H9 (cell line): ENCODE data around the gene TADA2B. TPM values are rescaled to one million over a fixed set of nuclear protein-coding genes. Genes with fewer than 3 reads are reported as not detected.

Experiments
- DNase-seq: peaks from one replicate; pipeline ENCODE4 v3.0.0-alpha.2; 2017
- H2AFZ ChIP-seq: one replicate; pipeline ENCODE4 v1.6.1; 2013; ENCODE audit warnings: mild to moderate bottlenecking, low read length, control low read depth, moderate library complexity
- H2AK5ac ChIP-seq: 2 replicates; pipeline ENCODE4 v1.6.1; 2013; ENCODE audit warnings: low read length, control low read depth, mixed read lengths; ENCODE audit not compliant: insufficient read length
- H2BK120ac ChIP-seq: one replicate; pipeline ENCODE4 v1.6.1; 2013; ENCODE audit warnings: low read depth, mild to moderate bottlenecking, low read length, control low read depth, inconsistent platforms; ENCODE audit not compliant: poor library complexity, severe bottlenecking
- H2BK12ac ChIP-seq: 2 replicates; pipeline ENCODE4 v1.6.1; 2013; ENCODE audit warnings: low read length, control low read depth, mixed read lengths, low read depth; ENCODE audit not compliant: insufficient read length
- H2BK15ac ChIP-seq: 2 replicates; pipeline ENCODE4 v1.6.1; 2013; ENCODE audit warnings: low read depth, low read length, control low read depth
- H2BK20ac ChIP-seq: one replicate; pipeline ENCODE4 v1.6.1; 2013; ENCODE audit warnings: low read depth, mild to moderate bottlenecking, low read length, control low read depth, inconsistent platforms; ENCODE audit not compliant: poor library complexity, severe bottlenecking
- H2BK5ac ChIP-seq: 2 replicates; pipeline ENCODE4 v1.6.1; 2013; ENCODE audit warnings: low read length, control low read depth, mixed read lengths; ENCODE audit not compliant: insufficient read length
- H3K14ac ChIP-seq: 2 replicates; pipeline ENCODE4 v1.6.1; 2013; ENCODE audit warnings: low read length, control low read depth; ENCODE audit not compliant: insufficient read depth
- H3K18ac ChIP-seq: 2 replicates; pipeline ENCODE4 v1.6.1; 2013; ENCODE audit warnings: low read depth, mild to moderate bottlenecking, mixed read lengths, low read length, control low read depth; ENCODE audit not compliant: insufficient read length
- H3K23ac ChIP-seq: 2 replicates; pipeline ENCODE4 v1.6.1; 2013; ENCODE audit warnings: low read length, control low read depth, mixed read lengths, low read depth; ENCODE audit not compliant: insufficient read length
- H3K23me2 ChIP-seq: 2 replicates; pipeline ENCODE4 v1.6.1; 2013; ENCODE audit warnings: low read depth, mild to moderate bottlenecking, mixed read lengths, low read length, control low read depth; ENCODE audit not compliant: insufficient read length, poor library complexity, severe bottlenecking
- H3K27ac ChIP-seq: 2 replicates; pipeline ENCODE4 v1.5.1; 2013; ENCODE audit warnings: low read length, control low read depth, mixed read lengths, low read depth; ENCODE audit not compliant: insufficient read length
- H3K27me3 ChIP-seq: 2 replicates; pipeline ENCODE4 v1.6.1; 2013; ENCODE audit warnings: low read length, control low read depth, inconsistent platforms; ENCODE audit not compliant: insufficient read depth
- H3K4ac ChIP-seq: 2 replicates; pipeline ENCODE4 v1.6.1; 2013; ENCODE audit warnings: low read depth, mild to moderate bottlenecking, control low read depth, inconsistent platforms, low read length, moderate library complexity
- H3K4me1 ChIP-seq: 2 replicates; pipeline ENCODE4 v1.6.1; 2013; ENCODE audit warnings: low read length, control low read depth, inconsistent platforms; ENCODE audit not compliant: insufficient read depth
- H3K4me2 ChIP-seq: 2 replicates; pipeline ENCODE4 v1.6.1; 2013; ENCODE audit warnings: low read length, control low read depth, mixed read lengths; ENCODE audit not compliant: insufficient read length, insufficient read depth
- H3K56ac ChIP-seq: 2 replicates; pipeline ENCODE4 v1.6.1; 2013; ENCODE audit warnings: low read depth, mild to moderate bottlenecking, mixed read lengths, low read length, control low read depth; ENCODE audit not compliant: insufficient read length
- H3K79me1 ChIP-seq: 2 replicates; pipeline ENCODE4 v1.6.1; 2013; ENCODE audit warnings: low read depth, mild to moderate bottlenecking, moderate library complexity, low read length, control low read depth, inconsistent platforms; ENCODE audit not compliant: insufficient read depth, poor library complexity, severe bottlenecking
- H3K79me2 ChIP-seq: 2 replicates; pipeline ENCODE4 v1.6.1; 2013; ENCODE audit warnings: low read length, control low read depth, inconsistent platforms; ENCODE audit not compliant: insufficient read depth
- H3K9ac ChIP-seq: 2 replicates; pipeline ENCODE4 v1.6.1; 2013; ENCODE audit warnings: low read length, control low read depth, mixed read lengths; ENCODE audit not compliant: insufficient read length; ENCODE audit errors: extremely low read depth
- H3K9me3 ChIP-seq: one replicate; pipeline ENCODE4 v1.6.1; 2013; ENCODE audit warnings: low read depth, low read length, inconsistent platforms; ENCODE audit not compliant: control insufficient read depth
- H3T11ph ChIP-seq: one replicate; pipeline ENCODE4 v1.6.1; 2013; ENCODE audit warnings: mild to moderate bottlenecking, low read length, control low read depth, inconsistent platforms
- H4K20me1 ChIP-seq: one replicate; pipeline ENCODE4 v1.6.1; 2013; ENCODE audit not compliant: control insufficient read depth, insufficient read length, insufficient read depth
- H4K5ac ChIP-seq: 2 replicates; pipeline ENCODE4 v1.6.1; 2013; ENCODE audit warnings: low read depth, mild to moderate bottlenecking, mixed read lengths, low read length, control low read depth; ENCODE audit not compliant: insufficient read length
- H4K8ac ChIP-seq: replicated peaks from 2 replicates; pipeline ENCODE4 v1.6.1; 2013; ENCODE audit warnings: low read length, control low read depth, mixed read lengths, low read depth; ENCODE audit not compliant: insufficient read length
- H4K91ac ChIP-seq: 2 replicates; pipeline ENCODE4 v1.6.1; 2013; ENCODE audit warnings: low read depth, mild to moderate bottlenecking, moderate library complexity, mixed read lengths, low read length, control low read depth; ENCODE audit not compliant: insufficient read length
- H3K27ac Mint-ChIP-seq, 3 experiments: 2 replicates in 2 of 3; 3 replicates in 1 of 3; pipeline ENCODE4 v1.8.0; 2020 to 2021; ENCODE audit warnings: mixed read lengths in 3 of 3, mild to moderate bottlenecking in 1 of 3, moderate library complexity in 1 of 3
- H3K27me3 Mint-ChIP-seq: 2 replicates; pipeline ENCODE4 v1.8.0; 2021; ENCODE audit warnings: low read depth, mild to moderate bottlenecking, moderate library complexity, mixed read lengths
- H3K36me3 Mint-ChIP-seq, 3 experiments: 2 replicates in 2 of 3; 3 replicates in 1 of 3; pipeline ENCODE4 v1.8.0; 2020 to 2021; ENCODE audit warnings: low read depth in 3 of 3, mixed read lengths in 3 of 3; ENCODE audit not compliant: insufficient read depth in 1 of 3
- H3K4me1 Mint-ChIP-seq, 2 experiments: 2 replicates each; pipeline ENCODE4 v1.8.0; 2020; ENCODE audit warnings: mixed read lengths in 2 of 2
- H3K4me3 Mint-ChIP-seq, 2 experiments: 2 replicates in 1 of 2; 3 replicates in 1 of 2; pipeline ENCODE4 v1.8.0; 2020 to 2021; ENCODE audit warnings: mild to moderate bottlenecking in 2 of 2, mixed read lengths in 2 of 2, moderate library complexity in 1 of 2
- H3K9me3 Mint-ChIP-seq, 2 experiments: 2 replicates in 1 of 2; 3 replicates in 1 of 2; pipeline ENCODE4 v1.8.0; 2020; ENCODE audit warnings: mild to moderate bottlenecking in 2 of 2, mixed read lengths in 2 of 2, moderate library complexity in 1 of 2
- WGBS: extraction: QIAGEN DNeasy Blood & Tissue Kit; methylation state at CpG from one replicate; pipeline ENCODE4 v1.1.7; 2013; ENCODE audit warnings: missing lambda C conversion rate, low lambda C conversion rate, mixed read lengths; ENCODE audit not compliant: insufficient read length; ENCODE audit errors: extremely low coverage; 5-methylcytosine and 5-hydroxymethylcytosine counted together
- total RNA-seq: library from RNA; stranded (reverse); gene quantifications from 2 replicates; pipeline ENCODE4 v1.2.1, GENCODE V29; 2021
- TF ChIP-seq, protein P1 (sequence below): fragments of 200-600 bp; sonication (generic); conservative IDR thresholded peaks from 3 replicates; pipeline ENCODE4 v1.8.0; 2021; ENCODE audit warnings: antibody characterized with exemption, mild to moderate bottlenecking

Gene TADA2B
- total RNA-seq, 1 experiment from 2014 or later, result 14.0 TPM

DNA sequence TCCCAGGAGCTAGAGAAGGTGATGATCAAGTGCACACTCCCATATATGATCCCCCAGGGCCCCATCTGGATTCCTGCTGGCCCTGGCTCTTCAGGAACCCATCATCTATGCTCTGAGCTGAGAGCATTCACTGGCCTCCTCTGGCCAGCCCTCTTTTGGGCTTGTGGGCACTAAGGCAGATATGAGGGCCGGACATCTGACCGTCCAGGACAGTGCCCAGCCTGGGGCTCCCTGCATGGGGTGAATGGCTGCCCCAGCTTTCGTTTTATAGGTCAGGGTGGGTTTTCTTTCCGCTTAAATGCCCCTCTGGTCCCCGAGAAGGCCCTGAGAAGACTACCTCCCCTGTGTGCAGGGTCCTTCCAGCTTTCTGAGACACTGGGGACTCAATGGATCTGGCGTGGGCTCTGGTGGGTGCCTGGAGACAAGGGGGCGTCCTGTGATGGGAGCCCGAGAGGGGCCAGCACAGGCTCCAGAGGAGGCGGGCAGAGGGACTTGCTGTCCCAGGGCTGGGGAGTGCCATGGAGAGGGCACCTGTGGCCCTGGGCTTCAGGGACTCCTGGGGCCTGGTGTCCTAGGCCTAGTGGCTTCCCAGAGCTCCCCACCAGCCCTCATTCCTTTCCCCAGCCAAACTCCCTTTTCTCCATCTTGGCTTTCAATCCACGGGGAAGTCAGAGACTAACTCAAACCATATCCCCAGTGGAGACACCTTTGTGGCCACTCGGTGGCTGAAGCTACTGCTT lies 64.2 kb downstream of the TADA2B start:
- Histone ChIP-seq H3K14ac (no peak overlapping the region), H3K9me3 (no peaks in the 10 kb centered on the region), H2AK5ac (no peak overlapping the region), H3K27me3 (no peaks in the 10 kb centered on the region; the same call in 1 of the 2 replicates), H4K8ac (no peak overlapping the region), H2AFZ (no peak overlapping the region), H3K4me2 (no peak overlapping the region), H3K4me1 (peaks cover 2% of the 10 kb centered on the region; the same call in 1 of the 2 replicates), H2BK120ac (no peak overlapping the region), H3K4ac (no peak overlapping the region), H3K23me2 (peaks cover 7% of the 10 kb centered on the region), H3K18ac (no peak overlapping the region), H3K79me1 (no peaks in the 10 kb centered on the region), H3K79me2 (no peaks in the 10 kb centered on the region), H2BK12ac (no peak overlapping the region), H2BK20ac (no peak overlapping the region), H3T11ph (no peak overlapping the region), H3K23ac (no peak overlapping the region), H3K56ac (no peak overlapping the region), H3K9ac (no peak overlapping the region), H4K91ac (no peak overlapping the region), H2BK5ac (no peak overlapping the region), H4K20me1 (no peaks in the 10 kb centered on the region), H2BK15ac (no peak overlapping the region), H3K27ac (no peak overlapping the region), H4K5ac (no peak overlapping the region)
- WGBS, result no CpG with 5 or more reads among the region's 11 CpGs
- no peak overlapping the region for H3K27ac Mint-ChIP-seq
- H3K4me1 Mint-ChIP-seq, result peaks cover 6 to 10% of the 10 kb centered on the region in 2 experiments
- no peak overlapping the region for H3K4me3 Mint-ChIP-seq
- DNase-seq, result no peak
- TF ChIP-seq, protein P1, sequence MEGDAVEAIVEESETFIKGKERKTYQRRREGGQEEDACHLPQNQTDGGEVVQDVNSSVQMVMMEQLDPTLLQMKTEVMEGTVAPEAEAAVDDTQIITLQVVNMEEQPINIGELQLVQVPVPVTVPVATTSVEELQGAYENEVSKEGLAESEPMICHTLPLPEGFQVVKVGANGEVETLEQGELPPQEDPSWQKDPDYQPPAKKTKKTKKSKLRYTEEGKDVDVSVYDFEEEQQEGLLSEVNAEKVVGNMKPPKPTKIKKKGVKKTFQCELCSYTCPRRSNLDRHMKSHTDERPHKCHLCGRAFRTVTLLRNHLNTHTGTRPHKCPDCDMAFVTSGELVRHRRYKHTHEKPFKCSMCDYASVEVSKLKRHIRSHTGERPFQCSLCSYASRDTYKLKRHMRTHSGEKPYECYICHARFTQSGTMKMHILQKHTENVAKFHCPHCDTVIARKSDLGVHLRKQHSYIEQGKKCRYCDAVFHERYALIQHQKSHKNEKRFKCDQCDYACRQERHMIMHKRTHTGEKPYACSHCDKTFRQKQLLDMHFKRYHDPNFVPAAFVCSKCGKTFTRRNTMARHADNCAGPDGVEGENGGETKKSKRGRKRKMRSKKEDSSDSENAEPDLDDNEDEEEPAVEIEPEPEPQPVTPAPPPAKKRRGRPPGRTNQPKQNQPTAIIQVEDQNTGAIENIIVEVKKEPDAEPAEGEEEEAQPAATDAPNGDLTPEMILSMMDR, result no peak
- H3K9me3 Mint-ChIP-seq, result peaks cover 0 to 4% of the 10 kb centered on the region in 2 experiments; a peak in 2 of 5 replicates
- H3K27me3 Mint-ChIP-seq, result peaks cover 46% of the 10 kb centered on the region
- no peaks in the 10 kb centered on the region; a peak in 1 of 7 replicates for H3K36me3 Mint-ChIP-seq

Other genes with a start within 250 kb of the TADA2B start
- gene TBC1D14, start 133.5 kb upstream of the TADA2B start, total RNA-seq, result 44.5 and 50.2 TPM in 2 replicates
- 40.7 and 41.3 TPM in 2 replicates for gene GRPEL1, start 24.7 kb downstream of the TADA2B start, total RNA-seq
- 0.57 and 0.72 TPM in 2 replicates for gene SORCS2, start 149.2 kb downstream of the TADA2B start, total RNA-seq